SK-N-SH treated with all-trans-retinoic acid at 6 μM for 48 hours (cell line): ENCODE results near the gene TOR3A.

Source experiments
- ARNTL ChIP-seq: fragments of 450-650 bp; formaldehyde crosslinking; IDR thresholded peaks from 2 replicates; pipeline ENCODE4 v1.5.0; 2020; ENCODE audit warnings: low read depth, mild to moderate bottlenecking, moderate library complexity, borderline replicate concordance
- CSDC2 ChIP-seq: fragments of 250-450 bp; sonication (Bioruptor Pico); IDR thresholded peaks from 2 replicates; pipeline ENCODE4 v1.5.0; 2020; ENCODE audit warnings: mild to moderate bottlenecking, moderate library complexity
- CSRNP3 ChIP-seq: fragments of 250-450 bp; sonication (Bioruptor Pico); IDR thresholded peaks from 2 replicates; pipeline ENCODE4 v1.5.1; 2021; ENCODE audit warnings: mild to moderate bottlenecking, moderate library complexity
- ISL1 ChIP-seq: fragments of 250-450 bp; sonication (Bioruptor Pico); IDR thresholded peaks from 2 replicates; pipeline ENCODE4 v2.1.2; 2022; ENCODE audit warnings: mild to moderate bottlenecking, moderate library complexity
- OSR1 ChIP-seq: fragments of 250-450 bp; sonication (Bioruptor Pico); IDR thresholded peaks from 2 replicates; pipeline ENCODE4 v1.8.0; 2022; ENCODE audit warnings: moderate library complexity, mild to moderate bottlenecking, inconsistent platforms
- POU6F1 ChIP-seq: fragments of 250-450 bp; sonication (Bioruptor Pico); IDR thresholded peaks from 2 replicates; pipeline ENCODE4 v1.8.0; 2021; ENCODE audit warnings: low read depth, mild to moderate bottlenecking, moderate library complexity, borderline replicate concordance
- SNAI2 ChIP-seq: fragments of 250-450 bp; sonication (Bioruptor Pico); IDR thresholded peaks from 2 replicates; pipeline ENCODE4 v1.5.0; 2020; ENCODE audit warnings: mild to moderate bottlenecking, moderate library complexity
- TSHZ2 ChIP-seq: fragments of 250-450 bp; sonication (Bioruptor Pico); IDR thresholded peaks from 2 replicates; pipeline ENCODE4 v1.5.0; 2020; ENCODE audit warnings: mild to moderate bottlenecking, moderate library complexity
- ZFP30 ChIP-seq: fragments of 450-650 bp; formaldehyde crosslinking; IDR thresholded peaks from 2 replicates; pipeline ENCODE4 v1.5.0; 2022; ENCODE audit warnings: mild to moderate bottlenecking, moderate library complexity

DNA sequence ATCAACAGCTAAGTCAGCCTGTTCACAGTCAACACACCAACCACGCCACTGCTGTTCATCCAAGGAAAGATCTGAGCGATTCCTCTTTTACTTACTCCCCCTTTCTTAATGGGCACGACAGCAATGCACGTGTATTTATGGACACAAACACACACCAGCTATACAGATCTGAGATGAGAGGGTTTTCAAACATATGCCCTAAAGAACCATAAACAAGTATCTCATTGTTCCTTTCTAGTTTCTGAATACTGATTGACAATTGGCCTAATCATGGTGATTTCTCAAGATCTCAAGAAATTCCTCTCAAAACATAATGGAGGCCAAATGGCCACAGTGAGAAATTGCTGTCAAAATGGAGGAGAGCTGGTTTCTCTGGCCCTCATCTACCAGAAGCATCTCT, 18.0 kb downstream of the TOR3A start:
- TF ChIP-seq POU6F1 (no peak), SNAI2 (CRISPR knock-in tag) (no peak), CSDC2 (CRISPR knock-in tag) (no peak), ARNTL (CRISPR knock-in tag) (no peak), CSRNP3 (no peak), ISL1 (CRISPR knock-in tag) (no peak), ZFP30 (CRISPR knock-in tag) (no peak), OSR1 (no peak), TSHZ2 (CRISPR knock-in tag) (no peak)
